ENCODE measurements around the gene SDC3.
A peak's percentile ranks its signal among the peaks of the same experiment; 100 is the strongest.
"Not testable (repeated sequence)": the region's sequence is repeated elsewhere in the genome, so short reads cannot be mapped to it uniquely, and the experiment has no call there.

Gene SDC3

DNA sequence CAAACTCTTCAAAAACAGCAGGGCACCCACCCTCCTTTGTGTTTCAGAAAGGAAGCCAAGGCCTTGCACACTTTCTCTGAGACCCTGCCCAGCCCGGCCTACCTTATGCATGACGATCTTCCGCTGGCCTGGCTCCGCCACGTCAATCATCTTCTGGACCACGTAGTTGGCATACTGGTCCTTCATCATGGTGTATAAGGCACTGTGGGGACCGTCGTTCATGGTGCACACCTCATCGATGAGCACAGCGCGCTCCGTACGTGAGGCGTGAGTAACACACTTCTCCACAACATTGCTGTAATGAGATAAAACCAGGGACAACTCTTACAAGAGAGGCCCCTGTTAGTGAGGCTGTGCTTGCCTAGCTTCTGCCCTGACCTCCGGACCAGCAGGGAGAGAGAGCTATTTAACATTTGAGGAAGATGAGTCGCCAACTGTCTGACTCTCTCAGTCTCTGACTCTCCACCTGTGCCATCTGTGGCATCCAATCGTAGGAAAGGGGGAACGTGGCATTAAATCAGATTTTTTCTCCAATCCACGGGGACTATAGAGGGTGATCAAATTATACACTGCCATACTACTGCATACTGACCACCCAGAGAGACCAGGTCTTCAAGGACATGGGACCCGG, 28.1 kb upstream of the SDC3 start:
- DNase-seq (ENCODE audit: low spot score): no peak
- TF ChIP-seq, protein P1, sequence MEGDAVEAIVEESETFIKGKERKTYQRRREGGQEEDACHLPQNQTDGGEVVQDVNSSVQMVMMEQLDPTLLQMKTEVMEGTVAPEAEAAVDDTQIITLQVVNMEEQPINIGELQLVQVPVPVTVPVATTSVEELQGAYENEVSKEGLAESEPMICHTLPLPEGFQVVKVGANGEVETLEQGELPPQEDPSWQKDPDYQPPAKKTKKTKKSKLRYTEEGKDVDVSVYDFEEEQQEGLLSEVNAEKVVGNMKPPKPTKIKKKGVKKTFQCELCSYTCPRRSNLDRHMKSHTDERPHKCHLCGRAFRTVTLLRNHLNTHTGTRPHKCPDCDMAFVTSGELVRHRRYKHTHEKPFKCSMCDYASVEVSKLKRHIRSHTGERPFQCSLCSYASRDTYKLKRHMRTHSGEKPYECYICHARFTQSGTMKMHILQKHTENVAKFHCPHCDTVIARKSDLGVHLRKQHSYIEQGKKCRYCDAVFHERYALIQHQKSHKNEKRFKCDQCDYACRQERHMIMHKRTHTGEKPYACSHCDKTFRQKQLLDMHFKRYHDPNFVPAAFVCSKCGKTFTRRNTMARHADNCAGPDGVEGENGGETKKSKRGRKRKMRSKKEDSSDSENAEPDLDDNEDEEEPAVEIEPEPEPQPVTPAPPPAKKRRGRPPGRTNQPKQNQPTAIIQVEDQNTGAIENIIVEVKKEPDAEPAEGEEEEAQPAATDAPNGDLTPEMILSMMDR (IDR thresholded peaks at IDR 0.05; ENCODE audit: extremely low read depth, insufficient read depth, missing control alignments): no peak
- in situ Hi-C loops (cut with MboI; ENCODE audit: low pct_unique_long_range_greater_than_20kb, low sequenced_read_pairs, unreplicated experiment): no loop called here

DNA sequence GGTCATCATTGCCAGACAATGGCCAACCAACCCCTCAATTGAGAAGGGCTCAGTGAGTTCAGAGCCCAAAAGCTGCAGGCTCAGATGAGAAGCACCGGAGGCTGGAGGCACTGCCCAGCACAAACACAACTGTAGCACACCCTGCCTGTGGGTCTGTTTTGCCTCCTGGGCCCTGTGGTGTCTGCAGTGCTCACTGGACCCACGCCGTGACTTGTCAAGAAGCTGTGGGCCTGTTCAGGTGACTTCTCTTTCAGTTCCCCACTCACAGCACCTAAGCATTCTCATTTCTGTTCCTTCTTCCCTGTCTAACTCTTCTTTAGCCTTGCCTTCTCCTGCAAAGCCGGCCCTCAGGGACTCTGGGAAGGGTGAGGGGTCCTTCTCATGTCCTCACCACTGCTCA, 27.2 kb upstream of the SDC3 start:
- in situ Hi-C loops (cut with MboI; ENCODE audit: low pct_unique_long_range_greater_than_20kb, low sequenced_read_pairs, unreplicated experiment); DNase-seq (ENCODE audit: low spot score): not testable (repeated sequence)

DNA sequence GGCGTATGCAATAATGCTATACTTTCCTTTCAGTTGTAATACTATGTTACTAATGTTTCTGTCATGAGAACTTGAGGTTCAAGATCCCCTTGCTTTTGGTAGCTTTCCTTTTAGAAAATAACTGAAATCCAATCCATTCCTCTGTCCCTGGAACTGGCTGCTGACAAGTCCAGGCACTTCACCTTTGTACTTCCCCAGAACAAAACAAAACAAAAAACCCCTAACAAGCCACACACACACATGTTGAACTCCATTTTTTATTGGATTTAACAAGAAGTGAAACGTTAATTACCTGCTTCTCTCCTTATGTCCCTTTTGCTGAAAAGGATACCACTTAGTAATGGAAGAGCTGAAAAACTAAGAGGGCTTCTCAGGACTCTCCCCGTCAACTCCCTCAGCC, 26.1 kb upstream of the SDC3 start:
- in situ Hi-C loops (cut with MboI; ENCODE audit: low pct_unique_long_range_greater_than_20kb, low sequenced_read_pairs, unreplicated experiment): no loop called here
- no peak for DNase-seq (ENCODE audit: low spot score)
- TF ChIP-seq, protein P1 (IDR thresholded peaks at IDR 0.05; ENCODE audit: extremely low read depth, insufficient read depth, missing control alignments): no peak

DNA sequence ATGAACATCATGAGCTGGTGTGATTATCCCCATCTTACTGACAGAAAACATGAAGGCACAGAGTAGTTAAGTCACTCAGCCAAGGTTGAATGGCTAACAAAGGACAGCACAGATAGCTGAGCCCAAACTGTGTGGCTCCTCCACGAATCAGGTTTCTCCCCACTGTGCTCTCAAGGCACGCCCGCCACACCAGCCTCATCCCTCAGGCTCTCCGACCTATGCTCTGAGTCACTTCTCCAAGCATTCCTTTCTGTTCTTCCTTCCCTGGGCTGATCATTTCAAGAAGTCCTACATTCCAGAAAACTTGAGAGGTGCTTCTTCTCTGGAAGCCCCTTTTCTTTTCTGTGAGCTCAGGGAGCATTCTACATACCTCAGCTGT, 25.3 kb upstream of the SDC3 start:
- in situ Hi-C loops (cut with MboI; ENCODE audit: low pct_unique_long_range_greater_than_20kb, low sequenced_read_pairs, unreplicated experiment): no loop called here
- TF ChIP-seq, protein P1 (IDR thresholded peaks at IDR 0.05; ENCODE audit: extremely low read depth, insufficient read depth, missing control alignments): no peak
- DNase-seq (ENCODE audit: low spot score): no peak

DNA sequence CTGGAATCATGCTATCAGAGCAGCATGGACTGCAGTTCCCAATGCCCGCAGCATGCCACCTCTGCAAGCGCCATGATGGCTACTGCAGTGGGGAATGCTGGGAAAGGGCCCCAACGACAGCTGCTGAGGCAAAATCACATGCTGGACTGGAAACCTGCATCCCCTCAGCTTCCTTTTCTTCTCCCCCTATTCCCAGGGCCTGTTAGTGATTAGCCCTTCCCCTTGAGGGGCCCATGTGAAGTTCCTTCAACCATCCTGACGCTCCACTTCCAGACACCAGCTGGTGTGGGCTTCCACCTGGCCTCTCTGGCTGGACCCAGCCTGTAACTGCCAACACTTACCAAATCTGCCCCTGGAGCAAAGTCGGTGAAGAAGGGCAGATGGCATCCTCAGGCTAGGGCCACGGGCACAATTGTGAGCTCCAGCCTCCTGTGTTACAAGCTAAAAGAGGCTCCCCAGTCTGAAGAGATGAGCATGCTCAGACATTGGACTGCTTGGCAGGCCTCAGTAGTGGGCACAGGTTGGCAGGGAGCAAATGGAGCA, 22.1 kb upstream of the SDC3 start:
- TF ChIP-seq, protein P1 (IDR thresholded peaks at IDR 0.05; ENCODE audit: extremely low read depth, insufficient read depth, missing control alignments): no peak
- DNase-seq (ENCODE audit: low spot score): no peak
- in situ Hi-C loops (cut with MboI; ENCODE audit: low pct_unique_long_range_greater_than_20kb, low sequenced_read_pairs, unreplicated experiment): no loop called here

DNA sequence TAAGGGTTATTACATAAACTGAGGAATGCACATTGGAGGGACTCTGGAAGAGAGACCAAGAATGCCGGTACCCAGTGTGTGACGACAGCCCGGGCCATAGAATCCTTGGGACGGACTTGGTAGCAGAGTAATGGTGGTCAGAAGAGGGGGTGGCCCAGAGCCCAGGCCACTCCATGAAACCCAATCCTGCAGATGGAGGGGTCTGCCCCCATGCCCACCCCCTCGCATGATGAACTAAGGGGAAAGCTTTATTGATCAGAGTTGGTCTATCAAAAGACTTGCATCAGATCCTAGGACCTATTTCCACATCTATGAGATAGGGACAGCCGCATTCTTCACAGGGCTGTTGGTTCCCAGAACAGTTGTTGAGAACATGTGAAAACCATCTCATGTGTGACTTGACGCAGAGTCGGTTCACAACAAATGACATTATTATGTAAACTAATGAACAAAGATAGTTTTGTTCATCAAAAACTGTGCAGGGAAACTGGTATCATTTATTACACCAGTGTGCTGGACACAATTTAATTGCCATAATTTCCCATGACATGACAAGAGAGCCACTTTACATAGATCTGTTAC, 21.5 kb upstream of the SDC3 start:
- DNase-seq (ENCODE audit: low spot score): no peak
- TF ChIP-seq, protein P1 (IDR thresholded peaks at IDR 0.05; ENCODE audit: extremely low read depth, insufficient read depth, missing control alignments): no peak
- in situ Hi-C loops (cut with MboI; ENCODE audit: low pct_unique_long_range_greater_than_20kb, low sequenced_read_pairs, unreplicated experiment): no loop called here

DNA sequence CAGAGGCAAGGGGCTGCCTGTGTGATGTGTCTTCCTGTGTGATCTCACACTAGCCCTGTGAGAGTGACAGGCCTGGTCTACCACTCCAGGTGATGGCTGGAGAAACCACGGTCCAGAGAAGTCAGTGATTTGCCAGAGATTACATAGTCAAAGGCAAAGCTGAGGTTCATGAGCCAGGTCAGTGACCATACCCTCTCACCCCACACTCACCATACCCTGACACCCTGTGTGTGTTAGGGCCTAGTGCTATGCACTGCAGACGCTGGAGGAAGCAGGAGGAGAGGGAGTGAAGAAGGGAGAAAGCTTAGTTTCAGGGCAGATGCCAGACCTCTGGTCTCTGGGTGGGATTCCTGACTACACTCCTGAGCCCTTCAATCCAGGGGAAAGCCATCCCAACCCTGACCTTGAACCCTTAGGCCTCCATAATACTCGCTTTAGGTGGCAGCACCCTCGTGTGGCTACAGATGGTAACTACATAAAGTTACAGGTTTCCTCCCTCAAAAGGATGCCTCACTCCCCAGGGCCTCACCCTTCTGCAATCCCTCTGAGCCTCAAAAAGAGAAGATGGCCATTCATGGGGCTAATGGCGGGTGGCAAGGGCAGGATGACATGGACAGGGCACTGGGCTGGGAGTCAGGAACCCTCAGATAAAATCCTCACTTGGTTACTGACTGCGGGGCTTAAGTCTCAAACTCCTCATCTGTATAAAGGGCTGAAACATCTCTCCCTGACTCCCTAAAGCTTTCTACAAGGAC, 20.8 kb upstream of the SDC3 start:
- in situ Hi-C loops (cut with MboI; ENCODE audit: low pct_unique_long_range_greater_than_20kb, low sequenced_read_pairs, unreplicated experiment): no loop called here
- TF ChIP-seq, protein P1 (IDR thresholded peaks at IDR 0.05; ENCODE audit: extremely low read depth, insufficient read depth, missing control alignments): peak; percentile 73
- peak; percentile 63 for DNase-seq (ENCODE audit: low spot score)
